Body of pancreas (tissue), 4 donors: Measurements from ENCODE around the gene ELOF1.

ENCODE experiments used
- CTCF ChIP-seq, 7 experiments: fragments of 450-650 bp in 4 of 7; fragments of 200-600 bp in 3 of 7; sonication (generic) in 3 of 7; IDR thresholded peaks; one replicate each; pipeline ENCODE4 v1.5.1; 2016 to 2019; ENCODE audit warnings: antibody characterized with exemption in 7 of 7
- POLR2A ChIP-seq, 3 donors: fragments of 450-650 bp; IDR thresholded peaks; one replicate each; pipeline ENCODE4 v1.6.1; 2016; ENCODE audit warnings: antibody characterized with exemption in 3 of 3, mild to moderate bottlenecking in 2 of 3

DNA sequence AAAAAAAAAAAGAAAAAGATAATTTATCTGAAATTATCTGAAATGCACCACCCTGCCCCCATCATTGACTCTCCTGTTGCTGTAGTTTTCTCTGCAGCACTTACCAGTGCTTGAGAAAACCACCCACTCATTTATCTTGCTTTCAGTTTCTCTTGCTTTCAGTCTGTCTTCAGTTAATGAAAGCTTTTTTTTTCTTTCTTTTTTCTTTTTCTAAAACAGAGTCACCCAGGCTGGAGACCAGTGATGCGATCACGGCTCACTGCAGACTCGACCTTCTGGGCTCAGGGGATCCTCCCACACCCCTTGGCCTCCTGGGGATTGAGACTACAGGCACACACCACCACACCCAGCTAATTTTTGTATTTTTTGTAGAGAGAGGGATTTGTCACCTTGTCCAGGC is 22.7 kb upstream of the ELOF1 start:
- TF ChIP-seq POLR2A (IDR thresholded peaks at IDR 0.05) (no peak), CTCF (IDR thresholded peaks at IDR 0.05) (no peak)
